Lower lobe of right lung (tissue), 2 donors: ENCODE data around the gene JPH3. TPM values are rescaled to one million over a fixed set of nuclear protein-coding genes. Genes with fewer than 3 reads are reported as not detected.

Experiments
- ATAC-seq, 2 donors: fragments of 200-7000 bp; cut with Tn5 transposase; one replicate each; pipeline ENCODE4 v1.9.1; 2020 to 2022; ENCODE audit warnings: mild to moderate bottlenecking in 2 of 2, moderate library complexity in 2 of 2
- DNase-seq: peaks from one replicate; pipeline ENCODE4 v3.0.0-alpha.2; 2020
- H3K27ac ChIP-seq: fragments of 200-600 bp; one replicate; pipeline ENCODE4 v1.8.0; 2022
- H3K27me3 ChIP-seq: fragments of 200-600 bp; one replicate; pipeline ENCODE4 v1.8.0; 2022; ENCODE audit warnings: low read depth
- H3K36me3 ChIP-seq: fragments of 200-600 bp; one replicate; pipeline ENCODE4 v1.8.0; 2022; ENCODE audit warnings: mild to moderate bottlenecking
- H3K4me1 ChIP-seq: fragments of 200-600 bp; one replicate; pipeline ENCODE4 v1.8.0; 2022
- H3K4me3 ChIP-seq: fragments of 200-600 bp; one replicate; pipeline ENCODE4 v1.8.0; 2022; ENCODE audit warnings: mild to moderate bottlenecking
- H3K9me3 ChIP-seq: fragments of 200-600 bp; one replicate; pipeline ENCODE4 v1.8.0; 2022
- CTCF ChIP-seq: fragments of 200-600 bp; IDR thresholded peaks from one replicate; pipeline ENCODE4 v1.8.0; 2022; ENCODE audit warnings: antibody characterized with exemption, mild to moderate bottlenecking
- intact Hi-C: fragments of 100-400 bp; cut with DNase I; formaldehyde crosslinking; loops from one replicate; pipeline ENCODE4 v1.11.0; 2022
- total RNA-seq: library from RNA; stranded (reverse); fragmentation: NEBNext Ultra II Directional; extraction: Animal tissue kit (Norgen Biotek cat#: 25700); gene quantifications from one replicate; pipeline ENCODE4 v1.2.1, GENCODE V29; 2021
- donor health status: DM: no; HTN: yes; CAD: no; lungs with severe emphysema.

The JPH3 gene
- total RNA-seq, 1 donor from 2014 or later, result 0.12 TPM

- Histone ChIP-seq H3K4me1 (no peaks in the 10 kb centered on the region), H3K36me3 (no peaks in the 10 kb centered on the region), H3K4me3 (no peak overlapping the region), H3K27me3 (peaks cover 44% of the 10 kb centered on the region), H3K27ac (no peak overlapping the region), H3K9me3 (no peaks in the 10 kb centered on the region)
- ATAC-seq (no peak), DNase-seq (no peak)
- TF ChIP-seq CTCF, result no peak
- intact Hi-C loops, result no loop called here
Observed at GRCh38 chr16:87598431-87598830, 3.9 kb upstream of the JPH3 start.

- ATAC-seq (no peak), DNase-seq (no peak)
- H3K27me3 ChIP-seq, result peaks cover 54% of the 10 kb centered on the region
- H3K36me3 ChIP-seq, result no peaks in the 10 kb centered on the region
- no peak for TF ChIP-seq CTCF
- no peak overlapping the region for H3K4me3 ChIP-seq
- intact Hi-C loops, result no loop called here
- H3K27ac ChIP-seq, result no peak overlapping the region
- H3K9me3 ChIP-seq, result no peaks in the 10 kb centered on the region
- H3K4me1 ChIP-seq, result no peaks in the 10 kb centered on the region
Observed at GRCh38 chr16:87600246-87600645, 2.1 kb upstream of the JPH3 start.

- DNase-seq, result no peak
- Histone ChIP-seq H3K9me3 (no peaks in the 10 kb centered on the region), H3K4me3 (no peak overlapping the region), H3K27me3 (peaks cover 66% of the 10 kb centered on the region), H3K27ac (no peak overlapping the region), H3K4me1 (no peaks in the 10 kb centered on the region), H3K36me3 (no peaks in the 10 kb centered on the region)
- no peak for TF ChIP-seq CTCF
- no peak for ATAC-seq
- intact Hi-C loops, result no loop called here
Observed at GRCh38 chr16:87601401-87601981, 817 bp upstream of the JPH3 start.

- intact Hi-C loops, result no loop called here
- no peak for ATAC-seq
- no peak for DNase-seq
- H3K27me3 ChIP-seq, result peaks cover 80% of the 10 kb centered on the region
- H3K4me3 ChIP-seq, result no peak overlapping the region
- H3K9me3 ChIP-seq, result no peaks in the 10 kb centered on the region
- no peak for TF ChIP-seq CTCF
- H3K4me1 ChIP-seq, result no peaks in the 10 kb centered on the region
- H3K27ac ChIP-seq, result no peak overlapping the region
- no peaks in the 10 kb centered on the region for H3K36me3 ChIP-seq
Observed at GRCh38 chr16:87602821-87603683, 744 bp downstream of the JPH3 start.

GRCh38 chr16:87603684-87604633 lies 1.7 kb downstream of the JPH3 start:
- DNase-seq (no peak), ATAC-seq (no peak)
- intact Hi-C loops, result no loop called here
- Histone ChIP-seq H3K27me3 (peaks cover 88% of the 10 kb centered on the region), H3K4me3 (no peak overlapping the region), H3K9me3 (no peaks in the 10 kb centered on the region), H3K4me1 (no peaks in the 10 kb centered on the region), H3K27ac (no peak overlapping the region), H3K36me3 (no peaks in the 10 kb centered on the region)
- no peak for TF ChIP-seq CTCF
